Measurements from ENCODE around the gene ADAMTS2.

The ADAMTS2 gene

DNA sequence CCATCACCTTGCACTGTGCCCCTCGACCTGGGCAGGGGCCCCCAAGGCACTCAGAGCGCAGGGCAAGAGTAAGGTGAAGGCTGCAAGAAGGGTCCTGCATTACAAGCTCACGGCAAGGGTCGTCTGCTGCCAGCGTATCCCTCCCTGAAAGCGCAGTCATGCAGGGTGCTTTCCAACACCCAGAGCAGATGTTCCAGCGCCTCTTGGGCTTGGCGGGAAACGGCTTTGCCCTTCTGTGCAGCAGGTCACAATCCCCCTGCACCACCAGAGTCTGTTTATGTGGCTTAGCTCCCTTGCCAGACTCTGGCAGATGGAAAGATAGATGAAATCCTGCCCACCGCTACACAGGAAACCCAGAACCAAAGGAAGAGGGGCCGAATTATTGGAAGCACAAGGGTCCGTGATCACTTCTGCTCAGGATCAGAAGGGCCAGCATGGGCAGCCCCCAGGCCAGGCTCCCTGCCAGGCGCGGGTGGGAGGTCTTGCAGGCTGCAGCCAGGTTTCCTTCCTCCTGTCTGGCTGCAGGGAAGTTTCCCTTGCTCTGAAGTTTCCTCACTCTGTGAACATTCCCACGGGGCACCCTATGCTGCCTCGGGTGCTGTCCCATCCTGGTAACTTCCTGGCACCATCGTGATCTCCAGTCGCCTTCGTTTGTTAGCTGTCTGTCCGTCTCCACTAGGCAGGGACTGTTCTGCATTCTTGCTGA lies 152.9 kb downstream of the ADAMTS2 start:
- no peak for DNase-seq (ENCODE audit: low read depth)
- TF ChIP-seq, protein P1, sequence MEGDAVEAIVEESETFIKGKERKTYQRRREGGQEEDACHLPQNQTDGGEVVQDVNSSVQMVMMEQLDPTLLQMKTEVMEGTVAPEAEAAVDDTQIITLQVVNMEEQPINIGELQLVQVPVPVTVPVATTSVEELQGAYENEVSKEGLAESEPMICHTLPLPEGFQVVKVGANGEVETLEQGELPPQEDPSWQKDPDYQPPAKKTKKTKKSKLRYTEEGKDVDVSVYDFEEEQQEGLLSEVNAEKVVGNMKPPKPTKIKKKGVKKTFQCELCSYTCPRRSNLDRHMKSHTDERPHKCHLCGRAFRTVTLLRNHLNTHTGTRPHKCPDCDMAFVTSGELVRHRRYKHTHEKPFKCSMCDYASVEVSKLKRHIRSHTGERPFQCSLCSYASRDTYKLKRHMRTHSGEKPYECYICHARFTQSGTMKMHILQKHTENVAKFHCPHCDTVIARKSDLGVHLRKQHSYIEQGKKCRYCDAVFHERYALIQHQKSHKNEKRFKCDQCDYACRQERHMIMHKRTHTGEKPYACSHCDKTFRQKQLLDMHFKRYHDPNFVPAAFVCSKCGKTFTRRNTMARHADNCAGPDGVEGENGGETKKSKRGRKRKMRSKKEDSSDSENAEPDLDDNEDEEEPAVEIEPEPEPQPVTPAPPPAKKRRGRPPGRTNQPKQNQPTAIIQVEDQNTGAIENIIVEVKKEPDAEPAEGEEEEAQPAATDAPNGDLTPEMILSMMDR (IDR thresholded peaks at IDR 0.05; ENCODE audit: insufficient read depth, low read depth, low read length, missing control alignments): no peak
- H3K4me3 ChIP-seq (ENCODE audit: low read depth, low read length): no peak overlapping the region

GRCh38 chr5:179191506-179192184 lies 153.6 kb downstream of the ADAMTS2 start:
- TF ChIP-seq, protein P1 (IDR thresholded peaks at IDR 0.05; ENCODE audit: insufficient read depth, low read depth, low read length, missing control alignments): no peak
- H3K4me3 ChIP-seq (ENCODE audit: low read depth, low read length): no peak overlapping the region
- no peak for DNase-seq (ENCODE audit: low read depth)

DNA sequence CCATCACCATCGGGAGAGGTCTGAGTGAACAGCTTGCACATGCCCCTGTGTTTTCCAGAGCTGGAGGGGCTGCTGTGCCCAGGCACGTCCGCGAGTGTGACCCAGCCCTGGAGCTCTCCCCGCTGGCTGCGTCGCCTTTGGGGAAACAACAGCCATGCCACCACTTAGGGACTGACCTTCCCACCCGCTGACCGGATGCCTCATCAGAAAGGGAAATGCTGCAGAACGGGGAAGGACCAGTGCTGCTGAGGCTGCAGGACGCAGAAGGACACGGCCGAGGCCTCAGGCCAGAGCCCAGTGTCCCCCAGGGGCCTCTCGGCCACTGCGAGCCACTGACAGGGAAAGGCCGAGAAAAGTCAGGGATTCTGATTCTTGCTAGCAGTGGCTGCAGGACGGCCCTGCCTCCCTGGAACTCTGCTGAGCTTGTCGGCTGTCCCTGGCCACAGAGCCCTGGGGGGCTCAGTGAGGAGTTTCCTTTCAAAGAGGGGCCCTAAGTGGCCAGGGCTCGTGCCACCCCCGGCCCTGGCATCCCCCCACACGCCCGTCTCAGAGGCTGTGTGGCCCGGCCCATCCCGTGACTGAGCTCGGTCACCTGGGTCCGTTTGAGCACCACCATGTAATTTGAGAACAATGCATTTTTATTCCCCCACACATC lies 154.3 kb downstream of the ADAMTS2 start:
- TF ChIP-seq, protein P1 (IDR thresholded peaks at IDR 0.05; ENCODE audit: insufficient read depth, low read depth, low read length, missing control alignments): no peak
- DNase-seq (ENCODE audit: low read depth): no peak
- H3K4me3 ChIP-seq (ENCODE audit: low read depth, low read length): no peak overlapping the region

DNA sequence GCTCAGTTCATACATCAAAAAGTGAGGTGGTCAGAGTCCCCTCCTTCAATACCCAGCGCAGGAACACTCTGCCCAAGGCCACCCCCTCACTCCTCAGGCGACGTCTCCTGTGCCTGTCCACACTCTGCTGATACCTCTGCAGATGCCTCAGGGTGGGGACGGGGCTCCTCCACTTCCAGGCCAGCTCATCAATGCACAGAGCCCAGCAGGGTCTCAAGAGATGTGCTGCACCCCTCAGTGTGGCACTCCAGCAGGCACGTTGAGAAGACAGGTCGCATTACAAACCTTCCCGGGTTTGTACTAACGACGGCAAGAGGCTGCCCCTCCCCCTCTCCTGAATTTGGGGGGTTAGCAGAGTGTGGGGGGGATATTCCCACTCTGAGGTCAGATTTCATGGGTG lies 156.6 kb downstream of the ADAMTS2 start:
- H3K4me3 ChIP-seq (ENCODE audit: low read depth, low read length): no peak overlapping the region
- TF ChIP-seq, protein P1 (IDR thresholded peaks at IDR 0.05; ENCODE audit: insufficient read depth, low read depth, low read length, missing control alignments): no peak
- no peak for DNase-seq (ENCODE audit: low read depth)

DNA sequence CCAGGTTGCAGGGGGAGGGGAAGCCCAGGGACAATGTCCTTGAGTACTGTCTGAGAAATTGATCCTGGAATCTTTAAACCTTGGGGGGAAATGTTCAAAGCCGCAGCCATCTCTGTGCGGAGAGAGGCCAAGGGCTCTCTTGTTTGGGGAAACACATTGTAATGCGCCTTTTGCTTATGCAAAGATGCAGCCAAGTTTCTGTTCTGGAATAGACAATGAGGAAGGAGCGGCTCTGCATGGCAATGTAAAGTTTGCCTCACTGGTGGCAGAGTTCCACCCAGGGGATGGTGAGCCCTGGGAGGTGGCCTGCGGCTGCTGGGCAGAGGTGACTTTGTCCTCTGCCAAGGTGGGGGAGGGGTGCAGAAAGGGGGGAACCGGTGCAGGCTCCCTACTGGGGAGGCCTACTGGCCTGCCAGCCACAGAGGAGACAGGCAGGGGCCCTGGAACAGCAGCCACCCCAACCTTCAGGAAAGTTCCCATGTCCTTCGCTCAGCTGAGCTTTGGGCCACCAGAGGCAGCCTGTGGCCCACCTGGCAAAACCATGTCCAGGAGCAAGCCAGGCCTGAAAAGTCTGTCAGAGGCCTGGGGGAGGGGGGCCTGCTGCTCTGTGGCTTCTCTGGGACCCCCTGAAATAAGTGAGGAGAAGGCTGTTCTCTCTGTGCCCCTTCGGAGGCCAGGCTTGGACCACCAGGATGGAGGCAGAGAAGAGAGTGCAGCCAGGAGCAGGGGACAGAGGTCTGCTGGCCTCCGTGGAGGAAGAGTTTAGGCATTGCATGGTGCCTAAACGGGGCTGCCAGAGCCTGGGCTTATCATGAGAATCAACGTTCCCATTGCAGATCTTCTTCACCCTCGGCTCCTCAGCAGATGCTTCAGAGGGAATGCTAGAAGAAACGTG lies 157.3 kb downstream of the ADAMTS2 start:
- TF ChIP-seq, protein P1 (IDR thresholded peaks at IDR 0.05; ENCODE audit: insufficient read depth, low read depth, low read length, missing control alignments): no peak
- DNase-seq (ENCODE audit: low read depth): no peak
- no peak overlapping the region for H3K4me3 ChIP-seq (ENCODE audit: low read depth, low read length)

DNA sequence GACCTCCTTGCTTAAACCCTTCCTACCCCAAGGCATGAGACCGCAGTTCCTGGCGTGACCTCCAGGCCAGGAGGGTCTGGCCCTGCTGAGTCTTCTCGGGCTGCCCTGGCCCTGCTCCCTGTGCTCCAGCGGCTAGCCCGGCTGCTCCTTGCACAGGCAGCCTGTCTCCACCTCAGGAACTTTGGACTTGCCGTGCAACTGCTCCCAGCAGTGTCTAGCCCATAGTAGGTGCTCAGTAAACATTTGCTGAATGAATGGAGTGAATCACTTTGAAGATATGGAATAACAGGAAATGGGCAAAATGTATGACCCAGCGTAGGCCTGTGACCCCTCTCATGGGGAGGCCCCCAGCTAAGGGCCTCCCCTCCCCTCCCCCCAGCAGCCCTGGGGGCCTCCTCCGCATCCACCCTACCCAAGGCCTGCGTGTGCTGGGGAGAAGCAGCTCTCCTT lies 158.0 kb downstream of the ADAMTS2 start:
- TF ChIP-seq, protein P1 (IDR thresholded peaks at IDR 0.05; ENCODE audit: insufficient read depth, low read depth, low read length, missing control alignments): no peak
- no peak overlapping the region for H3K4me3 ChIP-seq (ENCODE audit: low read depth, low read length)

More for the DNA sequence above, 158.0 kb downstream of the ADAMTS2 start:
- DNase-seq (ENCODE audit: low read depth): no peak
